IMR-90 (cell line): ENCODE measurements around the gene RIPPLY3. TPM values are rescaled to one million over a fixed set of nuclear protein-coding genes. Genes with fewer than 3 reads are reported as not detected.

Experiments
- ATAC-seq: fragments of 200-7000 bp; cut with Tn5 transposase; 2 replicates; pipeline ENCODE4 v1.9.1; 2020; ENCODE audit warnings: low read depth, mild to moderate bottlenecking, moderate library complexity
- BruUV-seq: library from RNA; stranded (reverse); fragments of 400-500 nt; replicated peaks from 2 replicates; lab custom pipeline; 2021; lab: Mats Ljungman, UMichigan
- CTCF ChIA-PET: fragments of 300-600 bp; formaldehyde crosslinking; extraction: SDS; loops from one replicate; lab custom pipeline; 2021; ENCODE audit warnings: antibody characterized with exemption; lab: Yijun Ruan, JAX
- POLR2A ChIA-PET: fragments of 300-600 bp; sonication (Branson Sonifier 250); formaldehyde crosslinking; loops from one replicate; lab custom pipeline; 2022; ENCODE audit warnings: antibody characterized with exemption; ENCODE audit not compliant: unreplicated experiment; lab: Charles Lee
- DNase-seq: peaks from one replicate; pipeline ENCODE4 v3.0.0; 2013
- H2AFZ ChIP-seq: replicated peaks from 2 replicates; pipeline ENCODE3; 2013; ENCODE audit warnings: low read length, mild to moderate bottlenecking; ENCODE audit not compliant: poor library complexity
- H2AK5ac ChIP-seq: 2 replicates; pipeline ENCODE4 v1.6.1; 2013; ENCODE audit warnings: low read depth, low read length, inconsistent platforms
- H2AK9ac ChIP-seq: replicated peaks from 2 replicates; pipeline ENCODE3; 2013; ENCODE audit warnings: mild to moderate bottlenecking, low read depth, low read length, moderate library complexity; ENCODE audit not compliant: poor library complexity
- H2BK120ac ChIP-seq: 2 replicates; pipeline ENCODE4 v1.6.1; 2013; ENCODE audit warnings: low read depth, low read length, inconsistent platforms
- H2BK15ac ChIP-seq: 3 replicates; pipeline ENCODE4 v1.6.1; 2013; ENCODE audit warnings: low read depth, low read length, inconsistent platforms
- H2BK20ac ChIP-seq: 2 replicates; pipeline ENCODE4 v1.6.1; 2013; ENCODE audit warnings: low read depth, mild to moderate bottlenecking, inconsistent platforms, low read length, moderate library complexity
- H2BK5ac ChIP-seq: 2 replicates; pipeline ENCODE4 v1.6.1; 2013; ENCODE audit warnings: mild to moderate bottlenecking, low read depth, low read length, inconsistent platforms; ENCODE audit not compliant: poor library complexity, severe bottlenecking
- H3K14ac ChIP-seq: replicated peaks from 2 replicates; pipeline ENCODE4 v1.6.1; 2013; ENCODE audit warnings: low read depth, low read length, inconsistent platforms
- H3K18ac ChIP-seq: 2 replicates; pipeline ENCODE4 v1.6.1; 2013; ENCODE audit warnings: low read depth, low read length, control low read depth
- H3K23ac ChIP-seq: 2 replicates; pipeline ENCODE4 v1.6.1; 2013; ENCODE audit warnings: low read depth, low read length, inconsistent platforms
- H3K27ac ChIP-seq: 2 replicates; pipeline ENCODE4 v1.5.1; 2013; ENCODE audit warnings: mild to moderate bottlenecking, control low read depth, low read length; ENCODE audit not compliant: insufficient read depth
- H3K27me3 ChIP-seq: 2 replicates; pipeline ENCODE4 v1.6.1; 2013; ENCODE audit warnings: low read length; ENCODE audit not compliant: control insufficient read depth, insufficient read depth
- H3K36me3 ChIP-seq: 2 replicates; pipeline ENCODE4 v1.6.1; 2013; ENCODE audit warnings: low read length, mixed read lengths; ENCODE audit not compliant: control insufficient read depth, insufficient read depth
- H3K4ac ChIP-seq: 2 replicates; pipeline ENCODE4 v1.6.1; 2013; ENCODE audit warnings: low read depth, low read length, inconsistent platforms
- H3K4me1 ChIP-seq: 2 replicates; pipeline ENCODE4 v1.6.1; 2013; ENCODE audit warnings: low read length, mixed read lengths; ENCODE audit not compliant: control insufficient read depth, insufficient read depth
- H3K4me2 ChIP-seq: 2 replicates; pipeline ENCODE4 v1.6.1; 2013; ENCODE audit warnings: low read depth, mild to moderate bottlenecking, control low read depth, low read length, moderate library complexity
- H3K4me3 ChIP-seq: 2 replicates; pipeline ENCODE4 v1.5.1; 2013; ENCODE audit warnings: low read depth, mild to moderate bottlenecking, control low read depth, low read length, moderate library complexity; ENCODE audit not compliant: insufficient read depth
- H3K56ac ChIP-seq: 2 replicates; pipeline ENCODE4 v1.6.1; 2013; ENCODE audit warnings: low read length, inconsistent platforms; ENCODE audit not compliant: insufficient read depth; ENCODE audit errors: extremely low read depth
- H3K79me1 ChIP-seq, 2 experiments: 2 replicates each; pipeline ENCODE4 v1.6.1; 2013; ENCODE audit warnings: low read length in 2 of 2, inconsistent platforms in 1 of 2, low read depth in 1 of 2
- H3K9ac ChIP-seq: 2 replicates; pipeline ENCODE4 v1.6.1; 2013; ENCODE audit warnings: low read depth, low read length, control low read depth
- H3K9me1 ChIP-seq: 2 replicates; pipeline ENCODE4 v1.6.1; 2013; ENCODE audit warnings: low read length, inconsistent platforms; ENCODE audit not compliant: insufficient read depth
- H3K9me3 ChIP-seq: 2 replicates; pipeline ENCODE4 v1.6.1; 2013; ENCODE audit warnings: low read length; ENCODE audit not compliant: control insufficient read depth, insufficient read depth
- H4K20me1 ChIP-seq: 2 replicates; pipeline ENCODE4 v1.6.1; 2013; ENCODE audit warnings: low read length, inconsistent platforms; ENCODE audit not compliant: insufficient read depth
- H4K5ac ChIP-seq: 2 replicates; pipeline ENCODE4 v1.6.1; 2013; ENCODE audit warnings: mild to moderate bottlenecking, low read depth, low read length, control low read depth
- H4K8ac ChIP-seq, 2 experiments: 2 replicates each; pipeline ENCODE4 v1.6.1; 2013; ENCODE audit warnings: low read depth in 2 of 2, low read length in 2 of 2, control low read depth in 1 of 2, inconsistent platforms in 1 of 2
- H4K91ac ChIP-seq: 2 replicates; pipeline ENCODE4 v1.6.1; 2013; ENCODE audit warnings: low read depth, low read length, inconsistent platforms; ENCODE audit not compliant: insufficient read depth
- BHLHE40 ChIP-seq: fragments of 150-350 bp; IDR thresholded peaks from 2 replicates; pipeline ENCODE4 v1.6.1; 2016; ENCODE audit warnings: mild to moderate bottlenecking, low read depth, low read length
- NFE2L2 ChIP-seq: fragments of 150-350 bp; IDR thresholded peaks from 2 replicates; pipeline ENCODE4 v1.6.1; 2016; ENCODE audit warnings: low read depth, mild to moderate bottlenecking, low read length
- POLR2A ChIP-seq: IDR thresholded peaks from 2 replicates; pipeline ENCODE4 v1.6.1; 2012; ENCODE audit warnings: mild to moderate bottlenecking, low read depth, low read length
- WGBS, 2 experiments: methylation state at CpG; one replicate each; pipeline versions ENCODE4 v1.1.5 to v1.1.7; 2013; ENCODE audit warnings: missing lambda C conversion rate in 2 of 2; ENCODE audit not compliant: insufficient read length in 1 of 2; ENCODE audit errors: extremely low coverage in 2 of 2; 5-methylcytosine and 5-hydroxymethylcytosine counted together
- dilution Hi-C: fragments of 300-500 bp; cut with HindIII; formaldehyde crosslinking; loops from one replicate; pipeline ENCODE4 v1.14.3; 2018; ENCODE audit warnings: low sequenced_read_pairs; ENCODE audit not compliant: unreplicated experiment
- in situ Hi-C: fragments of 300-500 bp; cut with MboI; formaldehyde crosslinking; loops from 3 replicates; pipeline ENCODE4 v1.14.3; 2019; ENCODE audit warnings: low sequenced_read_pairs, inconsistent platforms, mixed read lengths
- intact Hi-C: fragments of 100-400 bp; cut with micrococcal nuclease; formaldehyde crosslinking; loops from 2 replicates; pipeline ENCODE4 v1.10.0; 2022
- polyA plus RNA-seq, 3 experiments: library from polyadenylated mRNA; depleted of rRNA; stranded (reverse); fragments of >200 nt; gene quantifications; 2 replicates each; pipeline ENCODE4 v1.2.3, GENCODE V29; 2012; ENCODE audit warnings: low replicate concordance in 1 of 3
- total RNA-seq: library from RNA; depleted of rRNA; stranded (reverse); fragments of >200 nt; gene quantifications from 2 replicates; pipeline ENCODE4 v1.2.3, GENCODE V29; 2012

RIPPLY3 gene
- total and polyA plus RNA-seq, 2 of the 4 experiments (the other 2 are of a cell fraction): 0.10 TPM; not detected in 1

DNA sequence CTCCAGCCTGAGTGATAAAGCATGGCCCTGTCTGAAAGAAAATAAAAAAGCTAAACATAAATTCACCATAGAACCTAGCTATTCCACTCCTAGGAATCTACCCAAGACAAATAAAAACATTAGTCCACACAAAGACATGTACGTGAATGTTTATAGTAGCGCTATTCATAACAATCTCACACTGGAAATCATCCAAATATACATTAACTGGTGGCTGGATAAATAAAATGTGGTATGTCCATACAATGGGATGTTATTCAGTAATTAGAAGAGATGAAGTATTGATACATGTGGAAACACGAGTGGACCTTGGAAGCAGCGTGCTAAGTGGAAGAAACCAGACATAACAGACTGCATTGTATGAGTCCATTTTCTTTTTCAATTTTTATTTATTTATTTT lies 29.7 kb downstream of the RIPPLY3 start:
- no peak overlapping the region for H3K18ac ChIP-seq
- no peak overlapping the region for H3K56ac ChIP-seq
- H3K23ac ChIP-seq: no peak overlapping the region
- peaks cover 3% of the 10 kb centered on the region; the same call in 1 of the 2 replicates for H3K4me1 ChIP-seq
- H3K14ac ChIP-seq: no peak overlapping the region
- H3K27me3 ChIP-seq: peaks cover 8% of the 10 kb centered on the region
- no peak overlapping the region for H3K4me3 ChIP-seq
- no peak overlapping the region for H2BK120ac ChIP-seq
- DNase-seq (no peak), ATAC-seq (no peak)
- H2BK5ac ChIP-seq: no peak overlapping the region
- no peak overlapping the region for H2BK20ac ChIP-seq
- H2BK15ac ChIP-seq: no peak overlapping the region
- dilution Hi-C loops: no loop called here
- no peaks in the 10 kb centered on the region for H3K36me3 ChIP-seq
- no peak overlapping the region for H2AK9ac ChIP-seq
- H4K91ac ChIP-seq: no peak overlapping the region
- H3K9me1 ChIP-seq: no peaks in the 10 kb centered on the region
- intact Hi-C loops: no loop called here
- no peak overlapping the region for H2AFZ ChIP-seq
- WGBS, 2 experiments: 90% methylated on average over 2 of the region's 4 CpGs; no CpG with 5 or more reads in 1 of the 2 experiments
- H4K20me1 ChIP-seq: peaks cover 3% of the 10 kb centered on the region; the same call in 1 of the 2 replicates
- no peak overlapping the region for H3K9ac ChIP-seq
- in situ Hi-C loops: no loop called here
- H3K79me1 ChIP-seq: no peaks in the 10 kb centered on the region
- POLR2A ChIA-PET: no interaction called here
- no peak overlapping the region for H4K5ac ChIP-seq
- BruUV-seq: no TSS peak
- H3K4me2 ChIP-seq: no peak overlapping the region
- no peak for TF ChIP-seq POLR2A
- no peak for TF ChIP-seq BHLHE40
- no peak for TF ChIP-seq NFE2L2
- H3K4ac ChIP-seq: no peak overlapping the region
- CTCF ChIA-PET: no interaction called here
- H2AK5ac ChIP-seq: no peak overlapping the region
- no peaks in the 10 kb centered on the region for H3K9me3 ChIP-seq
- no peak overlapping the region for H4K8ac ChIP-seq
- H3K27ac ChIP-seq: no peak overlapping the region
